ENCODE results near the gene KIF15.
A peak's percentile ranks its signal among the peaks of the same experiment; 100 is the strongest.
"Not testable (repeated sequence)": the region's sequence is repeated elsewhere in the genome, so short reads cannot be mapped to it uniquely, and the experiment has no call there.

The KIF15 gene

DNA sequence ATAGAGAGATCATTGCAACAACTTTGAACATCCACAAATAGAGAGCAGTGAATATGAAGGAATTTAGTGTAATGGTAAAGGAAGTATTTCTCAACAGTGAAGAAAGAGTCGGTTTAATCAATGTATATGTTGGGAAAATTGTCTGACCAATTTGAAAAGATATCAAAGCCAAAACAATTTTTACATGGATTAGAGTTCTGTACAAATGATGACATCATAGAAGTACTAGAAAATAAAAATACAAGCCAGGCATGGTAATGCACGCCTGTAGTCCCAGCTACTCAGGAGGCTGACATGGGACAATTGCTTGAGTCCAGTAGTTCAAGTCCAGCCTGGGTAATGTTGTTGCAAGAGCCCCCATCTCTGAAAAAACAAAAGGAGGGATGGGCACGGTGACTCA is 74.1 kb downstream of the KIF15 start:
- no peak for ATAC-seq (replicated peaks)
- DNase-seq = no peak
- no peaks in the 10 kb centered on the region for H3K27me3 Mint-ChIP-seq
- H3K4me1 Mint-ChIP-seq = peaks cover 0 to 2% of the 10 kb centered on the region in 2 donors
- H3K4me3 Mint-ChIP-seq = no peak overlapping the region
- peaks cover 37 to 45% of the 10 kb centered on the region in 2 donors for H3K36me3 Mint-ChIP-seq
- H3K27ac Mint-ChIP-seq = no peak overlapping the region
- peaks cover 10 to 17% of the 10 kb centered on the region in 2 donors for H3K9me3 Mint-ChIP-seq

DNA sequence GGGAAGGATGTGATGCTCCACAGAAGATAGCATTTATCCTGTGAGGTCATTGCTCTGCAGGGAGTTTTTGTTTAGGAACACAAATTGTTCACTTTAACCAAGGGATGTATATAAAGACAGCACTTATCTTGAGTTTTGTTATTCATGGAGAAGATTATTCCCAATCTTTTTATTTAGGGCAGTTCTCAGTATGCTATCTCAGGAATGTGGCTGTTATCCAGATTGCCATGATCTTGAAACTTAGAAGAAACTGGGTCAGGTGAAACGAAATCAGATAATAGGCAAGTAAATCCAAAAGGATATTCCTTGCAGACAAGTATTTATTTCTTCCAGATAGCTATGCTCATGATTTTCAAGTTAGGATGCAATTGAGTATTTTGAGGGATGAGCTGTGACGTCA is 80.8 kb downstream of the KIF15 start:
- H3K4me3 Mint-ChIP-seq = no peak overlapping the region
- ATAC-seq (replicated peaks) (no peak), DNase-seq (no peak)
- peaks cover 5 to 6% of the 10 kb centered on the region in 2 donors for H3K9me3 Mint-ChIP-seq
- no peak overlapping the region for H3K27ac Mint-ChIP-seq
- peaks cover 0 to 2% of the 10 kb centered on the region in 2 donors for H3K4me1 Mint-ChIP-seq
- H3K27me3 Mint-ChIP-seq = no peaks in the 10 kb centered on the region
- H3K36me3 Mint-ChIP-seq = peaks cover 27 to 52% of the 10 kb centered on the region in 2 donors

DNA sequence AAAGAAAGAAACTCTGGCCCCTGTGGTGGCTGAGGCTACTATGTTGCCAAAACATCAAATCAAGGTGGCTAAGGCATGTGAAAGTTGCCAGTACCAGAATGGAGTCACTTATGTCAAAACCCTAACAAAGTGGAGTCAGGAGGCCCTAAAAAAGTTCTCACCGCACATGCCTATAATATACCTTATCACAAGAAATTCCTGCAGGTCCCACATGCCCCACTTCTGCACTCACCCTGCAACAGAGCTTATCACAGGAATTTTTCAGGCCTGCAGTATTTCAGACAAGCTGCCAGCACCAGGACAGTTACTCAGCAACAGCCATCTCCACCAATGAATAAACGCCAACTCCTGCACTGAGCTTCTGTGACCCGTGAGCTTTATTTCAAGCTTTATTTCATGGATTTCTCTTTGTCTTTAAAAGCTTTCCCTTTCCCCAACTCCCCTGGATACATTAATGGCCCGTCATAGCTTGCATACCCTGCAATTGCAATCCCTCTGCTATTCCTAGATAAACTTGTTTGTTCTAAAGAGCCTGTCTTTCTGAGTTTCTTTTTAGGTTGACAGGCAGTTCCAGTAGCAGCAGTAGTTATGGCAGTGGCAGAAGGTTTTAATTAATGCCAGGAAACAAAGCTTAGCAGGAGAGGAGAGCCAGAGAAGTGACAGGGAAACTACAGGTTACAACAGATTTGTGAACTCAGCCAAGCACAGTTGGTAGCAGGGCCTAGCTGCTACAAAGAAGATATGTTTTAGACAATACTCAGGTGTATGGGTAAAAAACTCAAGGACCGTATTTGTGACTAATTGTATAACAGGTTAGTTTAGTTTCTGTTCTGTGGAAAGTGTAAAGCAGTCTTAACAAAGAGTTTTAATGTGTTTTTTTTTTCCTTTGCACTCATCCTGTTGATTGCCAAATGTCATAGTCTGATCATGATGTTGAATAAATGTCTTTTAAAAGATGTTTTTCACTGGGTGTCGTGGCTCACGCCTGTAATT is 84.2 kb downstream of the KIF15 start:
- no peak overlapping the region for H3K4me3 Mint-ChIP-seq
- peaks cover 12 to 32% of the 10 kb centered on the region in 2 donors for H3K36me3 Mint-ChIP-seq
- no peaks in the 10 kb centered on the region for H3K4me1 Mint-ChIP-seq
- no peaks in the 10 kb centered on the region for H3K27me3 Mint-ChIP-seq
- ATAC-seq (replicated peaks) (no peak), DNase-seq (no peak)
- no peaks in the 10 kb centered on the region for H3K9me3 Mint-ChIP-seq
- H3K27ac Mint-ChIP-seq = no peak overlapping the region

DNA sequence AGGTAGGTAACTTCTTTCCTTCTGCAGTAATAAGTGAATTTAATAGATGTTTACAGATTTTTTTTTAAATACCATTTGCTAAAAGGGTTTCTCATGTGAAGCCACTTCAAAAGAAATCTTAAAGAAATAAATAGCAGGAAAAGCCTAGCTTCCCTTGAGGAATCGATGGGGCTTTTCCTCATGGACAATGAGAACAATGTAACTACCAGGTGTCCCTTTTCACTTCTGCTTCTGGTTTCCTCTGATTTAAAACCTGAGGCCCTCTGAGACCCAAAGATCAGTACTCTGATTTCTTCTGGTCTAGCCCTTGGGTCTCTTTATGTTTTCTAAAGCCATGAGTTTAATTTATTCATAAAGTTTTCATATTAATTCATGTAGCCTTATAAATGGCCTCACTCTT is 87.0 kb downstream of the KIF15 start:
- no peak for DNase-seq
- Mint-ChIP-seq H3K4me3 (no peak overlapping the region), H3K36me3 (peaks cover 16 to 22% of the 10 kb centered on the region in 2 donors), H3K9me3 (no peaks in the 10 kb centered on the region), H3K4me1 (no peaks in the 10 kb centered on the region), H3K27me3 (no peaks in the 10 kb centered on the region), H3K27ac (no peak overlapping the region)
- no peak for ATAC-seq (replicated peaks)

DNA sequence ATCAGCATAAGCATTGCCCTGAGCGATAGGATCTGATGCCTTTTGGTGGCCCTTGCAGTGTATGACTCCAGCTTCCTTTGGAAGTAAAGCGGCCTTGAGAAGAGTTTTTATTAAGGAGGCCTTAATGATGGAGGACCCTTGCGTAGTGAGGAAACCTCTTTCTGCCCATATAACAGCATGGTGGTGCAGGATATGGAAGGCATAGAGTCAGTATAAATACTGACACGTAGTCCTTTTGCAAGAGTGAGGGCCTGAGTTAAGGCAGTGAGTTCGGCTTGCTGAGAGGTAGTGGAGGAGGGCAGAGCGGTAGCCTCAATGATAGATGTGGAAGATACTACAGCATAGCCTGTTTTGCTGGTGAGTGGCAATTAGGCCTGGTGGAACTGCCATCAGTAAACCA is 95.1 kb downstream of the KIF15 start:
- not testable (repeated sequence) for H3K27ac Mint-ChIP-seq; ATAC-seq (replicated peaks); H3K4me3 Mint-ChIP-seq; DNase-seq; H3K36me3 Mint-ChIP-seq; H3K4me1 Mint-ChIP-seq; H3K9me3 Mint-ChIP-seq; H3K27me3 Mint-ChIP-seq

DNA sequence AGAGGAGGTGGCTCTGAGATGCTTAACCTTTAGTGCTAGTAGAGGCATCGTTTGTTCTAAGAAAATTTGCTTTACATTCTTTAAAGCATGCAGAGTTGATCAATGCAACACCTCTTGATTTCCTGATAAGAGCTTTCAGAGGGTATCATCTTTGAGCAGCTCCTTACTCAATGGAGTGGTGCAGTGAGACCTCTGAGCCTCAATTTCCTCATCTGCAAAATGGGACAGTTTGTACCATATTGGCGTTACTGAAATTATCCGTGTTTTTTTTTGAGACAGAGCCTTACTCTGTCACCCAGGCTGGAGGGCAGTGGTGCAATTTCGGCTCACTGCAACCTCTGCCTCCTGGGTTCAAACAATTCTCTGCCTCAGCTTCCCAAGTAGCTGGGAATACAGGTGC is 98.5 kb downstream of the KIF15 start:
- no peaks in the 10 kb centered on the region for H3K9me3 Mint-ChIP-seq
- H3K27ac Mint-ChIP-seq = no peak overlapping the region
- peaks cover 5 to 12% of the 10 kb centered on the region in 2 donors for H3K4me1 Mint-ChIP-seq
- H3K27me3 Mint-ChIP-seq = no peaks in the 10 kb centered on the region
- no peak for ATAC-seq (replicated peaks)
- no peak overlapping the region for H3K4me3 Mint-ChIP-seq
- DNase-seq = no peak
- H3K36me3 Mint-ChIP-seq = peaks cover 11 to 13% of the 10 kb centered on the region in 2 donors

DNA sequence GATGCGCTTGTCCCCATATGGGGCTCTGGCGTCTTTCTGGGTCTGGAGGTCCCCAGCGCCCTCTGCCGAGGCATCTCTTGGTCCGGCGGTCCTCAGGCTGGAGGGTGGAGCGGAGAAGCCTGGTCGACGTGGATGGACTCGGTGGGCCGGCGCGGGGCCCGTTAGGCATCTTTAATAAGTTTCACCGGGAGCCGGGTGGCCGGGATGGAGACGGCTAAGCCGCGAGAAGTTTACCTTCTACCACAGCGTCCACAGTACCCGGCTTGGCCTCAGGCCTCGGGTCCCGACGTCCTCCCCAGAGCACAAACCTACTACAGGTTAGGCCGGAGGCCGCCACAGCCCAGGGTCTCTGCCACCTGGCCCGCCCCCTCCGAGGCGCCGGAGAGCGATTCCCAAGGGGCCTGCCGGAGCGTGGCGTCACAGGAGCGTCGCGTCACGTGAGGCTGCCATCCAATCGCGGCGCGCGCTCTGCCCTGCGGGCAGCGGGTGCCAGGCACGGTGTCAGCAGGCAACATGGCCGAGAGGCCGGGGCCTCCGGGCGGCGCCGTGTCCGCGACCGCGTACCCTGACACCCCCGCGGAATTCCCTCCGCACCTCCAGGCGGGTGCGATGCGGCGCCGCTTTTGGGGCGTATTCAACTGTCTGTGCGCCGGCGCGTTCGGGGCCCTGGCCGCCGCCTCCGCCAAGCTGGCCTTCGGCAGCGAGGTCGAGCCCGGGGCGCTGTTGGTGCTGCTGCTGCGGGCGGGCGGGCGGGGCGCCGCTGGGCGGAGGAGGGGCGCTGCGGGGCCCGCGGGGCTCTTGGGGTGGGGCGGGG is 100.0 kb downstream of the KIF15 start, which contains the start of gene TMEM42:
TMEM42 (plus strand) TSS at position 501 of the 814 bp plus-strand sequence; CDS start at position 514, 13 bp downstream.
- Mint-ChIP-seq H3K9me3 (no peaks in the 10 kb centered on the region), H3K4me3 (peak within 1 kb of the TSS; percentile 90 to 93), H3K27me3 (no peaks in the 10 kb centered on the region), H3K27ac (peak within 1 kb of the TSS; percentile 97), H3K36me3 (peaks cover 12 to 26% of the 10 kb centered on the region in 2 donors), H3K4me1 (peaks cover 6 to 17% of the 10 kb centered on the region in 2 donors)
- peak; percentile 90 for DNase-seq
- peak; percentile 96 for ATAC-seq (replicated peaks)

DNA sequence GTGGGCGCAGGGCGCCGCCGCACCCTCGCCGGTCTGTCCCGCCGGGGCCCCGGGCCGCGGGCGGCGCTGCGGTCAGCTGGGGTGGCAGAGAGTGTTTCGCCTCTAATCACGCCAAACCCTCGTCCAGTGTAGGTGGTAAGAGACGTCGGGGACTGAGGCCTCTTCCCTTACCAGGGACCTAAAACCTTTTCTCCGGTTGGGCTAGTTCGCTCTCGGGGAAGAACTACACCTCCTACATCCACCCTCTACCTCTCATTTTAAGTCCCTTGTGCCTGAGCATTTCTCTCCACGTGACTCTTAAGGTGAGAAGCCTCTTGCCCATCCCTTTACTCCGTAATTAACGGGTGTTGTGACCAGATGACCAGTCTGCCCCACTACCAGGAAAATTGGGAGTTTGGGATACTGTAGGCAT is 100.6 kb downstream of the KIF15 start:
- Mint-ChIP-seq H3K27me3 (no peaks in the 10 kb centered on the region), H3K9me3 (peaks cover 0 to 3% of the 10 kb centered on the region in 2 donors), H3K4me3 (peak overlapping the region; percentile 82 to 87), H3K27ac (peak overlapping the region; percentile 93), H3K36me3 (peaks cover 18 to 32% of the 10 kb centered on the region in 2 donors), H3K4me1 (peaks cover 10 to 23% of the 10 kb centered on the region in 2 donors)
- no peak for DNase-seq
- ATAC-seq (replicated peaks) = peak; percentile 34 to 45

DNA sequence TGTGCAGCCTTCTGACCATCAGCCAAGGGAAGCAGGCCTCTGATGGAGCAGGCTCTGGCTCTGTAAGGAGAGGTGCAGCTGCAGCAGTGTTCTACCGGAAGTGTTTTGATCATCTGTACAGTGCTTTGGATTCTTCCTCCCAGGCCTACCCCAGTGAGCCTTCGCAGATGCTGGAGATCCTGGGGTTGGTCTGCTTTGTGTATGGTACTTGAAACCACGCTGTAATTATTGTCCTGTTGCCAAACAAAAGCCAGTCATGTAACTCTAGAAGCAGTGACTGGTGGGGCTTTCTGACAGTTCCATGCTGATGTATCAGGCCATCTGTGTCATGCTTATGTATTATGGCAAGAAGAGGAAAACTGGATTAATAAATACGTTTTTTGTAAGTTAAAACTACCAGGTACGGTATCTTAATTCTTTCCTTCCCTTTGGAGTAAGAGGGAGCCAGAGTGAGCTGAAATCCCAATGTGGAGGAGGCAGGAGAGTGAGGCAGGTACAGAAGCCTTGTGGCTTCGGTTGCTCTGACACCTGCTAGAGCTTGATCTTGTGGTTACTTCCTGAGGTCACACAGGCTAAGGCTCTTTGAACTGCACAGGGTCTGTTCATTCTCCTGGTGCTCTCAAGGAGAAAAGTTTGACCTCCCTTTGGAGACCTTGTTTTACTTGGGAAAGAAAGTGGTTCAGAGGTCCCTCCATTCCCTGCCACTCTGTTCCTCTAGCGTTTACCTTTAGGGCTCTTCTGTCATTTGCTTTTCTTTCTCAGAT is 103.9 kb downstream of the KIF15 start:
- ATAC-seq (replicated peaks) (no peak), DNase-seq (no peak)
- Mint-ChIP-seq H3K4me1 (peaks cover 11 to 24% of the 10 kb centered on the region in 2 donors), H3K9me3 (peaks cover 3 to 4% of the 10 kb centered on the region in 2 donors), H3K36me3 (peaks cover 21 to 41% of the 10 kb centered on the region in 2 donors), H3K27ac (no peak overlapping the region), H3K4me3 (no peak overlapping the region), H3K27me3 (no peaks in the 10 kb centered on the region)

DNA sequence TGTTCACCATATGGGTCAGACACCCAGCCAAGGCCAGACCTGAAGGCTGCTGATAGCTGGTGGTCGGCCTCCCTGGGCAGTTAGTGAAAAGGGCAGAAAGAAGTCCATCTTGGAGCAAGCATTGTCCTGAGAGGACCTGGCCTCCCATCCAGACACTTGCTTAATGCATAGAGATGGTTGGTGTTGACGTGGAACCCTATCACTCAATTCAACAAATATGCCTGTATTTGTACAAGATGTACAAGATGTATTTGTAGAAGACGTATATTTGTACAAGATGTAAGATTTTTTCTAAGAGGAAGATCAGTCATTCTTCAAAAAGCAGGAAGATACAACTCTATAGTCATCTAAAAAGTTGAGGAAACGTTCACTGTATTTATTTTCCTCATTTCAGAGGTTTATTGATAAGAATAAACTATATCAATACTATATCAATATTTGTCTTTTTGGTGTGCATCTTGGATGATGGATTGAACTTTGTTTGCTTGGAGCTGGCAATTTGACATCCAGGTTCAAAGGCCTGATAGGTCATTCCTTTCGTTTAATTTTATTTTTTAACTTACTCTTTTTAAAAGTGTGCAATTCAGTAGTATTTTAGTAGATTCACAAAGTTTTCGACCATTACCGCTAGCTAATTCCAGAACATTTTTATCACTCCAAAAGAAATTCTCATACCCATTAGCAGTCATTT is 106.0 kb downstream of the KIF15 start:
- Mint-ChIP-seq H3K36me3 (peaks cover 19 to 41% of the 10 kb centered on the region in 2 donors), H3K9me3 (peaks cover 3 to 4% of the 10 kb centered on the region in 2 donors)

DNA sequence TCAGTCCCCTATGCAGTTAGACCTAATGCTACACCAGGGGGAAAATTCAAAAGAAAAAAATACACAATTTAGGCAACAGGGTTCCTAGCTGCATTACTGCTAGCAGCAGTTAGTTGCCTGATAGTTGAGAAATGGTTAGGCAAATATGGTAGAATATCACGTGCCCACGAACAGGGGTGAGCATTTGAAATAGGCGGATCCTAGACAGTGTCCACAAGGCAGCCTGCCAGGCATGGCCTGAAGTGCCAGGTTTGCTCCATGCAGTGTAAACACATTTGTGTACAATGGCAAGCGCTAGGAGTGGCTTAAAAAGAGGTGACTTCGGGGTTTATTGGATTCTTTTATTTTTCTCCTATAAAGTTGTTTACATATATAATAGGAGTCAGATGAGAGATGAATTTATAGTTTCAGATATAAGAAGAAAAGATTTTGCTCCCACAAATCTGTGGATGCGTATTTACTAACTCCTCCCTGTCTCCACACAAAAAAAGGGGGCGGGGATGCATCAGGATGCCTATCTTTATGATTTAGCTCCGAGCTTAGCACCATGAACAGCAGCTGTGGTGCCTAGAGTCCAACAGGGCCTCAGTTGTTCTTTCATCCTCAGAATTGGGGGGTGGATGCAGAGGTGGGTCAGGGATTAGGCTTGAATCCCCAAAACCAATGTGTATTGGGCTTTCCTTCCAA is 108.9 kb downstream of the KIF15 start:
- no peaks in the 10 kb centered on the region for H3K27me3 Mint-ChIP-seq

More for the DNA sequence above, 106.0 kb downstream of the KIF15 start:
- Mint-ChIP-seq H3K27ac (no peak overlapping the region), H3K4me3 (no peak overlapping the region), H3K27me3 (no peaks in the 10 kb centered on the region), H3K4me1 (peaks cover 10 to 24% of the 10 kb centered on the region in 2 donors)
- ATAC-seq (replicated peaks) (no peak), DNase-seq (no peak)

DNA sequence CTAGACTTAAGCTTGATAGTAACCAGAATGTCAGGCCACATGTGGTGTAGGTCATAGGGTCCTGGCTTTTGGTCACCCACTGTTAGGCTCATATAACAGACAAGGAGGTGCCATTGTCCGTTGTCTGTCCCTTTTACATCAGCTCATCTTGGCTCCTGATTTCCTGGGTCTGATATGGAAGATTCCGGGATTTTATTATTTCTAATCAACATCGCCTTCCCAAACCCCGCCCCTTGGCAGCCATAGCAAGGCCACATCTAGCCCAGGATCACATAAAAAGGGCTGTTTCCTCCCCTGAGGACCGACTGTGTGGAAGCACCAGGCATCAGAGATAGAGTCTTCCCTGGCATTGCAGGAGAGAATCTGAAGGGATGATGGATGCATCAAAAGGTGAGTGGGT is 112.7 kb downstream of the KIF15 start, which contains the start of gene TGM4:
TGM4 (plus strand) TSS at position 301 of the 400 bp plus-strand sequence; CDS start at position 372, 71 bp downstream.
- H3K4me3 Mint-ChIP-seq = no peak within 1 kb of the TSS

More for the DNA sequence above, 108.9 kb downstream of the KIF15 start:
- peaks cover 6 to 12% of the 10 kb centered on the region in 2 donors for H3K4me1 Mint-ChIP-seq
- DNase-seq (no peak), ATAC-seq (replicated peaks) (no peak)
- no peak overlapping the region for H3K4me3 Mint-ChIP-seq
- peaks cover 3 to 4% of the 10 kb centered on the region in 2 donors for H3K9me3 Mint-ChIP-seq
- peaks cover 10 to 24% of the 10 kb centered on the region in 2 donors for H3K36me3 Mint-ChIP-seq
- no peak overlapping the region for H3K27ac Mint-ChIP-seq

DNA sequence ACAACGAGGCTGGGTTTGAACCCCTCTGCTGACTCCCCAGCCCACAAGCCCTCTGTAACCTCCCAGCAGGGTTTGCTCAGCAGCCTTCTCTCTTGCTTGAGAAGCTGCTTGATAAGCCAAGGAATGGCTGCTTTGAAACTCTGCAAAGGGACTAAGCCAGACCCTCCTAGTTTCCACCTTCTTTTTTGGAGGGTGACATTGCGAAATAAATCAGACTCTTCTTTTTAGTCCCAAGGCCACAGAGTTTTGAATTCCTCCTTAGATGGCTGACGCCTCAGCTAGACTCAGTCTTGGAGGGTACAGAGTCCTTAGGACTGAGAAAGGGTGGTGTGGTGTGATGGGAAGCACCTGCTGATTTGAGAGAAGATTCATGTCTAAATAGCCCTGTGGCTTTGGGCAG is 114.0 kb downstream of the KIF15 start:
- no peaks in the 10 kb centered on the region for H3K27me3 Mint-ChIP-seq

More for the DNA sequence above, 112.7 kb downstream of the KIF15 start, which contains the start of gene TGM4:
- no peaks in the 10 kb centered on the region for H3K9me3 Mint-ChIP-seq
- H3K36me3 Mint-ChIP-seq = no peaks in the 10 kb centered on the region
- no peaks in the 10 kb centered on the region for H3K27me3 Mint-ChIP-seq
- H3K27ac Mint-ChIP-seq = no peak within 1 kb of the TSS
- ATAC-seq (replicated peaks) = no peak
- DNase-seq = no peak
- H3K4me1 Mint-ChIP-seq = no peaks in the 10 kb centered on the region

More for the DNA sequence above, 114.0 kb downstream of the KIF15 start:
- no peaks in the 10 kb centered on the region for H3K9me3 Mint-ChIP-seq
- H3K27ac Mint-ChIP-seq = no peak overlapping the region
- ATAC-seq (replicated peaks) (no peak), DNase-seq (no peak)
- no peak overlapping the region for H3K4me3 Mint-ChIP-seq
- H3K36me3 Mint-ChIP-seq = no peaks in the 10 kb centered on the region
- no peaks in the 10 kb centered on the region for H3K4me1 Mint-ChIP-seq

All from stimulated activated naive B cell treated with anti-CD40 and anti-IgM and Interleukin-4, amounts not matched to agents 10 μg/mL and 1 μg/mL and 100 μg/mL, for 72 hours (primary cell).